Upper lobe of right lung (tissue), 1 donor: ENCODE measurements around the gene CYP2A13. TPM values are rescaled to one million over a fixed set of nuclear protein-coding genes. Genes with fewer than 3 reads are reported as not detected.
"Not testable (repeated sequence)": the region's sequence is repeated elsewhere in the genome, so short reads cannot be mapped to it uniquely, and the experiment has no call there.

ENCODE experiments used
- ATAC-seq: fragments of 200-7000 bp; cut with Tn5 transposase; one replicate; pipeline ENCODE4 v1.9.1; 2020; ENCODE audit warnings: mild to moderate bottlenecking, moderate library complexity
- DNase-seq: peaks from one replicate; pipeline ENCODE4 v3.0.0-alpha.2; 2020
- H3K27ac ChIP-seq: fragments of 200-600 bp; one replicate; pipeline ENCODE4 v1.8.0; 2022
- H3K27me3 ChIP-seq: fragments of 200-600 bp; one replicate; pipeline ENCODE4 v1.8.0; 2022; ENCODE audit warnings: mild to moderate bottlenecking
- H3K36me3 ChIP-seq: fragments of 200-600 bp; one replicate; pipeline ENCODE4 v1.8.0; 2022
- H3K4me1 ChIP-seq: fragments of 200-600 bp; one replicate; pipeline ENCODE4 v1.8.0; 2022
- H3K4me3 ChIP-seq: fragments of 200-600 bp; one replicate; pipeline ENCODE4 v1.8.0; 2022; ENCODE audit warnings: mild to moderate bottlenecking
- H3K9me3 ChIP-seq: fragments of 200-600 bp; one replicate; pipeline ENCODE4 v1.8.0; 2022
- intact Hi-C: fragments of 100-400 bp; cut with DNase I; formaldehyde crosslinking; loops from one replicate; pipeline ENCODE4 v1.11.0; 2022
- total RNA-seq: library from RNA; stranded (reverse); fragmentation: NEBNext Ultra II Directional; extraction: Animal tissue kit (Norgen Biotek cat#: 25700); gene quantifications from one replicate; pipeline ENCODE4 v1.2.1, GENCODE V29; 2021
- TF ChIP-seq, protein P1 (sequence below): fragments of 200-600 bp; IDR thresholded peaks from one replicate; pipeline ENCODE4 v1.8.0; 2022; ENCODE audit warnings: antibody characterized with exemption
- donor health status: DM: no; HTN: yes; CAD: no; lungs with severe emphysema.

Gene CYP2A13
- total RNA-seq, 1 donor from 2014 or later, result not detected

DNA sequence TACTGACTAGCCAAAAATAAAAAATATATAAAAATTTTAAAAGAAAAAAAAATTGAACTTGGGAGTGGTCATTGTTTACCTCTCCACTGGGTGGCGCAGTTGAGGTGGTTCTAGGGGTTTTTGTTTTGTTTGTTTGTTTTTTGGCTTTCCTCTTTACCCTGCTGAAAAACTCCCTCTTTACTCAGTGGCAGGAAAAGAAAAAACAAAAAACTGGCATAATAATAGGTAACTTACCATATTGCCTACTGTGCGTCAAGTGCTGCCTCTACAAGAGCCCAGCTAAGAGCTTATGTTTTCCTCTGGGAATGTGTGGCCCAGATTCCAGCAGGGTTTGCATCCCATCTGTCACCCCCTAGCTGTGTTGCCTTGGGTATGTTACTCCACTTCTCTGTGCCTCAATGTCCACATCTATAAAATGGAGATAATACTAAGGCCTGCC is 38.5 kb downstream of the CYP2A13 start:
- TF ChIP-seq, protein P1, sequence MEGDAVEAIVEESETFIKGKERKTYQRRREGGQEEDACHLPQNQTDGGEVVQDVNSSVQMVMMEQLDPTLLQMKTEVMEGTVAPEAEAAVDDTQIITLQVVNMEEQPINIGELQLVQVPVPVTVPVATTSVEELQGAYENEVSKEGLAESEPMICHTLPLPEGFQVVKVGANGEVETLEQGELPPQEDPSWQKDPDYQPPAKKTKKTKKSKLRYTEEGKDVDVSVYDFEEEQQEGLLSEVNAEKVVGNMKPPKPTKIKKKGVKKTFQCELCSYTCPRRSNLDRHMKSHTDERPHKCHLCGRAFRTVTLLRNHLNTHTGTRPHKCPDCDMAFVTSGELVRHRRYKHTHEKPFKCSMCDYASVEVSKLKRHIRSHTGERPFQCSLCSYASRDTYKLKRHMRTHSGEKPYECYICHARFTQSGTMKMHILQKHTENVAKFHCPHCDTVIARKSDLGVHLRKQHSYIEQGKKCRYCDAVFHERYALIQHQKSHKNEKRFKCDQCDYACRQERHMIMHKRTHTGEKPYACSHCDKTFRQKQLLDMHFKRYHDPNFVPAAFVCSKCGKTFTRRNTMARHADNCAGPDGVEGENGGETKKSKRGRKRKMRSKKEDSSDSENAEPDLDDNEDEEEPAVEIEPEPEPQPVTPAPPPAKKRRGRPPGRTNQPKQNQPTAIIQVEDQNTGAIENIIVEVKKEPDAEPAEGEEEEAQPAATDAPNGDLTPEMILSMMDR, result peak; percentile 74
- H3K4me3 ChIP-seq, intact Hi-C loops, H3K36me3 ChIP-seq, H3K9me3 ChIP-seq, H3K27ac ChIP-seq, DNase-seq, H3K27me3 ChIP-seq, H3K4me1 ChIP-seq: not testable (repeated sequence)
- peak; percentile 21 for ATAC-seq

DNA sequence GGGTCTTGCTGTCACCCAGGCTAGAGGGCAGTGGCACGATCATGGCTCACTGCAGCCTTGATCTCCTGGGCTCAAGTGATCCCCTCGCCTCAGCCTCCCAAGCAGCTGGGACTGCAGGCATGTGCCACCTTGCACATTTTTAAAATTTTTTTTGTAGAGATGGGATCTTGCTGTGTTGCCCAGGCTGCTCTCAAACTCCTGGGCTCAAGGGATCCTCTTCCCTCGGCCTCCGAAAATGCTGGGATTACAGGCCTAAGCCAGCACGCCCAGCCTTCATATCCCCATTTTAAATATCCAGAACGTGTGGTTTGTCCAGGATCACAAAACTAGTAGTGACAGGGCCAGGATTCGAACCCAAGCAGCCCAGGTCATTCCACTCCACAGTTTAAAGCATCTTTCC is 39.1 kb downstream of the CYP2A13 start:
- H3K4me1 ChIP-seq, ATAC-seq, H3K36me3 ChIP-seq, H3K27ac ChIP-seq, DNase-seq, intact Hi-C loops, H3K4me3 ChIP-seq, H3K27me3 ChIP-seq, H3K9me3 ChIP-seq: not testable (repeated sequence)

DNA sequence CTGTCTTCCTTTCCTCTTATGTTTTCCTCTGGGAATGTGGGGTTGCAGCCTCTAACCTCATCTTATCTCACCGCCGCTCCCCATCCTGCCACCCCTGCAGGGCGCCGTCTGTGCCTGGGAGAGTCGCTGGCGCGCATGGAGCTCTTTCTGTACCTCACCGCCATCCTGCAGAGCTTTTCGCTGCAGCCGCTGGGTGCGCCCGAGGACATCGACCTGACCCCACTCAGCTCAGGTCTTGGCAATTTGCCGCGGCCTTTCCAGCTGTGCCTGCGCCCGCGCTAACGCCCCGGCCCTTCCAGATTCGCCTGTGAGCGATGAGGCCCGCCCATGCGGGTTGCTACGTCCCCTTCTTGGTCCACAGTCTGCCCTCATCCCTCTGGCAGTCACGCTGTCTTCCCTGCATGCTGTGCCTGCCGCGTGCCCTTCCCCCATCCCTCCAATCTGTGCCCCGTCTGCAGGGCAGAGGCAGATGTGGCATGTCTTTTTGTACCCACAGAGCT is 39.6 kb downstream of the CYP2A13 start:
- intact Hi-C loops, result not testable (repeated sequence)

GRCh38 chr19:41128692-41129091 is 40.4 kb downstream of the CYP2A13 start:
- no peak for DNase-seq
- Histone ChIP-seq H3K9me3 (no peaks in the 10 kb centered on the region), H3K4me1 (no peaks in the 10 kb centered on the region), H3K4me3 (no peak overlapping the region), H3K27me3 (no peaks in the 10 kb centered on the region), H3K36me3 (no peaks in the 10 kb centered on the region), H3K27ac (no peak overlapping the region)
- TF ChIP-seq, protein P1, result no peak
- intact Hi-C loops, result no loop called here
- ATAC-seq, result no peak

More for the DNA sequence above, 39.6 kb downstream of the CYP2A13 start:
- not testable (repeated sequence) for H3K27me3 ChIP-seq, H3K4me1 ChIP-seq, H3K9me3 ChIP-seq, H3K4me3 ChIP-seq, H3K27ac ChIP-seq, H3K36me3 ChIP-seq
- TF ChIP-seq, protein P1, result peak; percentile 43
- ATAC-seq (peak; percentile 94), DNase-seq (peak; percentile 93)

DNA sequence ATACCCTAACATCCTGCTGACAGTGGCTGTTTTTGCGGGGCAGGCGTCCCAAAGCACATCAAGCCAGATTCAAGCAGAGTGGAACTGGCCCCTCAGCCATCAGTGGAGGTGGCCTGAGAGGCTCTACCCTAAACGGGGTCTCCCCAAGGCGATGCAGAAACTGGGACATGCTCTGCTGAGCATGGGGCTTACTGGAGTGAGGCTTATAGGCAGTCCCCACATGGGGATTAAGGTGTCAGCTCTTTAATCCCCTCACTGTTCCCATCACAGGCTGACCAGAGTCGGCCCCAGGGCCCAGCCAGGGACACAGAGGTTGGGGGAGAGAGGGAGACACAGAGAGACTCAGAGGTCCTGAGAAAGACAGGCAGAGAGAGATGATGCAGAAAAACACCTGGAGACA is 42.9 kb downstream of the CYP2A13 start:
- H3K27ac ChIP-seq, result no peak overlapping the region
- no peak overlapping the region for H3K4me3 ChIP-seq
- H3K36me3 ChIP-seq, result no peaks in the 10 kb centered on the region
- H3K4me1 ChIP-seq, result no peaks in the 10 kb centered on the region
- H3K27me3 ChIP-seq, result no peaks in the 10 kb centered on the region
- H3K9me3 ChIP-seq, result no peaks in the 10 kb centered on the region
- DNase-seq (no peak), ATAC-seq (no peak)
- TF ChIP-seq, protein P1, result no peak
- intact Hi-C loops, result loop anchor here (10.0 kb wide), 1 partner anchor 156 kb away; no protein-coding TSS in a partner anchor

DNA sequence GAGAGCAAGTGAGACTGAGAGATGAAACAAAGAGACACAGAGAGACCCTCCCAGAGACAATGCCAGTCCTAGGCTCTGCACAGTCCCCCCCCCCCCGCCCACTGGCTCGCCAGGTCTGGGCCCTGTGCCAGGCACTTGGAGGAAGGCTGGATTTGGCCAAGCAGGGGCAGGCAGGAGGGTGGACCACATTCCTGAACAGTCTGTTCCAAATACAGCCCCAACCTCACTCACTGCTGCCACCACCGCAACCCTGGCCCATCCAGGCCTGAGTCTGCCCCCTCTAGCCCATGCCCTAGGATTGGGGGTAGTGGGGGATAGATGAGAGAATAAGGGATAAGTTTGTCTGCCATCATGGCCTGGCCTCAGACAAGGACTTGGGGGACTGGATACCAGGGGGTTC is 45.0 kb downstream of the CYP2A13 start:
- peak; percentile 57 for ATAC-seq
- no peak overlapping the region for H3K4me3 ChIP-seq
- H3K4me1 ChIP-seq, result no peaks in the 10 kb centered on the region
- no peak overlapping the region for H3K27ac ChIP-seq
- no peaks in the 10 kb centered on the region for H3K9me3 ChIP-seq
- DNase-seq, result peak; percentile 77
- no peaks in the 10 kb centered on the region for H3K27me3 ChIP-seq
- intact Hi-C loops, result loop anchor here (10.0 kb wide), 1 partner anchor 158 kb away; no protein-coding TSS in a partner anchor
- H3K36me3 ChIP-seq, result no peaks in the 10 kb centered on the region
- TF ChIP-seq, protein P1, result no peak
